Hematopoietic multipotent progenitor cell treated with erythropoietin and hydrocortisone succinate and interleukin-3 and kit ligand, for 6 days (in vitro differentiated cells): Measurements from ENCODE around the gene CRELD2.

Experiments used
- DNase-seq: peaks from one replicate; pipeline ENCODE4 v3.0.0-alpha.2; 2015

The CRELD2 gene

GRCh38 chr22:49917974-49918910 is at the start of gene CRELD2, which contains the start of gene ALG12:
Gene CRELD2 (plus strand): TSS chr22:49918634. CDS start chr22:49918770, 136 bp downstream.
Gene ALG12 (minus strand): TSS chr22:49918438. CDS start chr22:49913765, 4,673 bp downstream.
- peak; percentile 98 for DNase-seq

- no peak for DNase-seq
These were observed 49.2 kb upstream of the CRELD2 start for GRCh38 chr22:49869086-49869830.

GRCh38 chr22:49869845-49870712 is 48.4 kb upstream of the CRELD2 start:
- DNase-seq, result peak; percentile 45

- peak; percentile 47 for DNase-seq
These were observed 47.0 kb upstream of the CRELD2 start for GRCh38 chr22:49871482-49871881.

- DNase-seq, result no peak
These were observed 46.1 kb upstream of the CRELD2 start for GRCh38 chr22:49872347-49872746.

GRCh38 chr22:49873228-49873940 is 45.0 kb upstream of the CRELD2 start:
- DNase-seq, result no peak

GRCh38 chr22:49877642-49878041 is 40.8 kb upstream of the CRELD2 start:
- DNase-seq, result no peak

GRCh38 chr22:49878206-49878605 is 40.2 kb upstream of the CRELD2 start:
- DNase-seq, result no peak

GRCh38 chr22:49879871-49880270 is 38.6 kb upstream of the CRELD2 start:
- no peak for DNase-seq

- DNase-seq, result peak; percentile 58
These were observed 38.2 kb upstream of the CRELD2 start for GRCh38 chr22:49880281-49880680.

GRCh38 chr22:49881856-49882255 is 36.6 kb upstream of the CRELD2 start:
- DNase-seq, result no peak

GRCh38 chr22:49882519-49883293 is 35.7 kb upstream of the CRELD2 start:
- DNase-seq, result no peak

- DNase-seq, result no peak
These were observed 35.2 kb upstream of the CRELD2 start for GRCh38 chr22:49883294-49883640.

- DNase-seq, result no peak
These were observed 34.4 kb upstream of the CRELD2 start for GRCh38 chr22:49884075-49884474.

- no peak for DNase-seq
These were observed 33.8 kb upstream of the CRELD2 start for GRCh38 chr22:49884503-49885260.

- no peak for DNase-seq
These were observed 33.2 kb upstream of the CRELD2 start for GRCh38 chr22:49885281-49885680.

GRCh38 chr22:49885881-49886280 is 32.6 kb upstream of the CRELD2 start:
- no peak for DNase-seq

GRCh38 chr22:49886346-49887063 is 31.9 kb upstream of the CRELD2 start:
- no peak for DNase-seq

- DNase-seq, result no peak
These were observed 31.4 kb upstream of the CRELD2 start for GRCh38 chr22:49887064-49887451.

GRCh38 chr22:49887702-49888101 is 30.7 kb upstream of the CRELD2 start:
- DNase-seq, result no peak
